IPS-NIHi7 (cell line): ENCODE measurements around the gene MED16.
A peak's percentile ranks its signal among the peaks of the same experiment; 100 is the strongest.

ENCODE experiments used
- DNase-seq: peaks from one replicate; pipeline ENCODE4 v3.0.0; 2012; ENCODE audit warnings: mixed read lengths; ENCODE audit errors: extremely low spot score

Gene MED16

GRCh38 chr19:892894-893689 lies at the start of gene MED16, which contains the start of gene RNU6-9:
TSS of gene MED16 (minus strand) at chr19:893187. CDS start at chr19:891131, 2,056 bp downstream.
TSS of gene RNU6-9 (plus strand) at chr19:893484.
- DNase-seq = peak; percentile 99

- no peak for DNase-seq
Measured at GRCh38 chr19:942133-942645, 49.2 kb upstream of the MED16 start.

GRCh38 chr19:941292-942132 lies 48.5 kb upstream of the MED16 start:
- no peak for DNase-seq

GRCh38 chr19:940591-941291 lies 47.8 kb upstream of the MED16 start:
- DNase-seq = no peak

GRCh38 chr19:939922-940321 lies 46.9 kb upstream of the MED16 start:
- DNase-seq = no peak

GRCh38 chr19:939439-939838 lies 46.5 kb upstream of the MED16 start:
- DNase-seq = no peak

GRCh38 chr19:938233-938923 lies 45.4 kb upstream of the MED16 start:
- no peak for DNase-seq

- DNase-seq = no peak
Measured at GRCh38 chr19:937259-937694, 44.3 kb upstream of the MED16 start.

GRCh38 chr19:936175-936546 lies 43.2 kb upstream of the MED16 start:
- no peak for DNase-seq

- DNase-seq = no peak
Measured at GRCh38 chr19:934865-935479, 42.0 kb upstream of the MED16 start.

- DNase-seq = no peak
Measured at GRCh38 chr19:934197-934840, 41.3 kb upstream of the MED16 start.

- DNase-seq = no peak
Measured at GRCh38 chr19:933553-933882, 40.5 kb upstream of the MED16 start.

GRCh38 chr19:932648-933552 lies 39.9 kb upstream of the MED16 start:
- peak; percentile 68 for DNase-seq

GRCh38 chr19:931860-932647 lies 39.1 kb upstream of the MED16 start:
- no peak for DNase-seq

- no peak for DNase-seq
Measured at GRCh38 chr19:929891-930258, 36.9 kb upstream of the MED16 start.

GRCh38 chr19:929203-929890 lies 36.4 kb upstream of the MED16 start:
- DNase-seq = no peak

GRCh38 chr19:928471-929202 lies 35.6 kb upstream of the MED16 start:
- DNase-seq = peak; percentile 62
